Stimulated activated memory B cell treated with anti-CD40 and anti-IgM and Interleukin-4, amounts not matched to agents 10 μg/mL and 1 μg/mL and 100 μg/mL, for 72 hours (primary cell): ENCODE data around the gene AP5Z1.

ENCODE experiments used
- ATAC-seq: fragments of 150-1000 bp; cut with Tn5 transposase; 2 replicates; pipeline ENCODE4 v1.10.0; 2021
- H3K27ac Mint-ChIP-seq: one replicate; pipeline ENCODE4 v1.8.0; 2022; ENCODE audit warnings: mild to moderate bottlenecking, mixed read lengths
- H3K27me3 Mint-ChIP-seq: one replicate; pipeline ENCODE4 v1.8.0; 2022; ENCODE audit warnings: mixed read lengths
- H3K36me3 Mint-ChIP-seq: one replicate; pipeline ENCODE4 v1.8.0; 2022; ENCODE audit warnings: mixed read lengths
- H3K4me1 Mint-ChIP-seq: one replicate; pipeline ENCODE4 v1.8.0; 2022; ENCODE audit warnings: mixed read lengths
- H3K4me3 Mint-ChIP-seq: one replicate; pipeline ENCODE4 v1.8.0; 2022; ENCODE audit warnings: mild to moderate bottlenecking, moderate library complexity, mixed read lengths
- H3K9me3 Mint-ChIP-seq: one replicate; pipeline ENCODE4 v1.8.0; 2022; ENCODE audit warnings: mixed read lengths

Gene AP5Z1

DNA sequence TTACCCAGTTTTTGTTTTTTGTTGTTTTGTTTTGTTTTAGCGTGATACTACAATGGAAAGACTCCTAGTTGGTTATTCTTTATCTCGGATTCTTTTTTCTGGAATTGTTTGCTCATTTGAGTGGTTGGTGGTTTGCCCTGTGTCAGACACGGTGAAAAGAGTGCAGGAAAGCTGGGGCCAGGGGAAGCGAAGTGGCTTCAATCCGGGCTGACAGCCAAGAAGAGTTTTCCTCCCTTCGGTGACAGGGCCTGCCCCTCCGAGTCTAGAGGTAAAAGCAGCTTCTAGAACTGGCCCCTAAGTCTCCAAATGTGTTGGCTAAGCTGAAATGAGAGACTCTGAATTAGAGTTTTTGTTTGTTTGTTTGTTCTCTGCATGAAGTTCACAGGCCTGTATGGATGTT, 5.7 kb upstream of the AP5Z1 start:
- peaks cover 3% of the 10 kb centered on the region for H3K36me3 Mint-ChIP-seq

DNA sequence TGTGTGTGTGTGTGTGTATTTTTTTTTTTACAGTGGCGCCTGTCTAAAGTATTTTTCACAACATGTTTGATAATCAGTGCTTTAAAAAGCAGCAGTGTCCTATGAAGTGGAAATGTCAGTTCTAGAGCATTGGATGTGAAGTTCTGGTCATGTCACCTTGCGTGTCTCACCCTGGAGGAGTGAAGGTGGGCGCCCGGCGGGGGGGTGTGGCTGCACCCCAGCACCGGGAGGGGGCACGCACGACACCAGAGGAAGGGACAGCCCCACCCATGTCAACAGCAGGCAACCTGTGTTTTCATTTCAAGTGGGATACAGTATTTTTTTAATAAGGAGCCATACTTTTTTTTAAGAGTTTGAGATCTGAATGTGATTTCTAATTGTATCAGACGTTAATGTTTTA, 4.5 kb upstream of the AP5Z1 start:
- no peak for ATAC-seq
- Mint-ChIP-seq H3K27me3 (no peaks in the 10 kb centered on the region), H3K4me3 (no peak overlapping the region), H3K9me3 (no peaks in the 10 kb centered on the region), H3K27ac (peak overlapping the region; percentile 10), H3K4me1 (peaks cover 19% of the 10 kb centered on the region), H3K36me3 (no peaks in the 10 kb centered on the region)

More for the DNA sequence above, 5.7 kb upstream of the AP5Z1 start:
- H3K9me3 Mint-ChIP-seq, result no peaks in the 10 kb centered on the region
- ATAC-seq, result no peak
- H3K27ac Mint-ChIP-seq, result no peak overlapping the region
- peaks cover 14% of the 10 kb centered on the region for H3K4me1 Mint-ChIP-seq
- no peaks in the 10 kb centered on the region for H3K27me3 Mint-ChIP-seq
- no peak overlapping the region for H3K4me3 Mint-ChIP-seq

DNA sequence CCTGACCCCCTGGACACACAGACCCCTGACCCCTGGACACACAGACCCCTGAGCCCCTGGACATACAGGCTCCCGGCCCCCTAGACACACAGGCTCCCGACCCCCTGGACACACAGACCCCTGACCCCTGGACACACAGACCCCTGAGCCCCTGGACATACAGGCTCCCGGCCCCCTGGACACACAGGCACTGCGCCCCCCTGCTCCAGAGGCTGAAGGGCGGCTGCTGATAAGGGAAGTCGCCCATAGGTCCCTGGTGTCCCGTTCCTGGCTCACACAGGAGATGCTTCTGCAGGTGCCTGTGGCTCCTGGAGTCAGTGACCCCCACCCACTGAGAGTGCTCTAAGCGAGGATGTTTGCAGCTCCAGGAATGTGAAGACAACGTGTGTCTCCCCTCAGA, 3.7 kb upstream of the AP5Z1 start:
- Mint-ChIP-seq H3K27me3 (no peaks in the 10 kb centered on the region), H3K36me3 (no peaks in the 10 kb centered on the region), H3K4me3 (no peak overlapping the region), H3K4me1 (peaks cover 27% of the 10 kb centered on the region), H3K27ac (no peak overlapping the region), H3K9me3 (no peaks in the 10 kb centered on the region)
- no peak for ATAC-seq

DNA sequence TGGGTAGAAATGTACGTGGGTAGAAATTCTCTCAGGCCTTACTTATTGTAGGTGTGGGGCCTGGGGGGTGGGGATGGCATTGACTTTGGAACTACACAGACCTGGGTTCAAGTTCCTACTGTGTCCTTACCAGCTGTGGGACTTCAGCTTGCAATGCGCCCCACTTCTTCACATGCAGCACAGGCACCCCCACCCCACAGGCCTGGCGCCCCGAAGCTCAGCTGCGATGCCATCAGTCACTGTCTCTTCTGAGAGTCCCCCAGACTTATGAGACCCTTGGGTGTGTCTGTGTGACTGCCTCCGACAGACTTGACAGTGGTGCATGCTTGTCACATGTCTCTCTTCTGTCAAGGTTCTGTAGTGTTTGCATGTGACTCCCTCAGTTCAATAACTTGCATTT, 3.1 kb upstream of the AP5Z1 start:
- Mint-ChIP-seq H3K27me3 (no peaks in the 10 kb centered on the region), H3K36me3 (no peaks in the 10 kb centered on the region), H3K4me1 (peaks cover 31% of the 10 kb centered on the region), H3K9me3 (no peaks in the 10 kb centered on the region), H3K27ac (no peak overlapping the region), H3K4me3 (no peak overlapping the region)
- ATAC-seq, result no peak

DNA sequence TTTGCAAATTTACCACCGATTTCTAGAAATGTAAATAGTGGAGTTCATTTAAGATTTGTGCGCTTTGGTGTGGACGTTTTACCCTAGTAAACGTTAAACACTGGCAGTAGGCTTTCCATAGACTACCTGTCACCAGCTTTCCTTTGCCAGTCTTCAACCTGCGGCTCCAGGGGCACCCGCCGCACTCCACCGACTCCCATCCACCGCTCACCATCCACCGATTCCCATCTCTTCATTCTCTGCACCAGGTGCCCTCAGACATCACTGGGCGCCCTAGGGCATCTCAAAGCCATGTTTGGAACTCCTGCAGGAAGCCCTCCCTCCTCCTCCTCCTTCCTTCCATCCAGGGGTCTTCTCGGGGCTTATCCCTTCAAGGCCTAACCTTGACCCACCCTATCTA, 1.4 kb upstream of the AP5Z1 start:
- Mint-ChIP-seq H3K27ac (peak overlapping the region; percentile 95), H3K4me1 (peaks cover 43% of the 10 kb centered on the region), H3K27me3 (no peaks in the 10 kb centered on the region), H3K36me3 (peaks cover 8% of the 10 kb centered on the region), H3K9me3 (no peaks in the 10 kb centered on the region), H3K4me3 (peak overlapping the region; percentile 97)
- no peak for ATAC-seq

DNA sequence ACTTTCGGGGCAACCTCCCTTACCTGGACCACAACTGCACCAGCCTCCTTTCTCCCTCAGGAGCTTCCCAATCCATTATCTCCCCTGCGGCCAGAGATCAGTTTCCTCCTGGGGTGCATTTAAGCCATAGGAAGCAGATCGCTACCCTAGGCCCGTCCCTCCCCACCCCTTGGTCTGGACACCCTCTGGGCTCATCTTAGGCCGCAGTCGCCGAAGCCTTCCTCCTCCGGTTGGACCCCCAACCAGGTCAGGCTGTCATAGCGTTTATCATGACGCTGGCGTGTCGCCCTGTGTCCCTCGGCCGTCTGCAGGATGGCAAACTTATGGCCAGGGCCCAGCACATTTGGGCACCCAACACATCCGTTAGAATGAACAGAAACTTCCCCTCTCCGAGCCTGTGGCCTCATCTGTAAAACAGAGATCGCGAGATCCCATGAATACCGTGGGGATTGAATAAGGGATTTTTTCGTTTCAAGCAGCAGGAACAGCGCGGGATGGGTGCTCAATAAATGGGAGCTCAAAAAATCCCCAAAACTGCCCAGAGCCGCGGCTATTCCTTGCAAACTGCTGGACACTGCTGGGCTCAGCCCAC, 669 bp upstream of the AP5Z1 start:
- H3K36me3 Mint-ChIP-seq, result peaks cover 8% of the 10 kb centered on the region

DNA sequence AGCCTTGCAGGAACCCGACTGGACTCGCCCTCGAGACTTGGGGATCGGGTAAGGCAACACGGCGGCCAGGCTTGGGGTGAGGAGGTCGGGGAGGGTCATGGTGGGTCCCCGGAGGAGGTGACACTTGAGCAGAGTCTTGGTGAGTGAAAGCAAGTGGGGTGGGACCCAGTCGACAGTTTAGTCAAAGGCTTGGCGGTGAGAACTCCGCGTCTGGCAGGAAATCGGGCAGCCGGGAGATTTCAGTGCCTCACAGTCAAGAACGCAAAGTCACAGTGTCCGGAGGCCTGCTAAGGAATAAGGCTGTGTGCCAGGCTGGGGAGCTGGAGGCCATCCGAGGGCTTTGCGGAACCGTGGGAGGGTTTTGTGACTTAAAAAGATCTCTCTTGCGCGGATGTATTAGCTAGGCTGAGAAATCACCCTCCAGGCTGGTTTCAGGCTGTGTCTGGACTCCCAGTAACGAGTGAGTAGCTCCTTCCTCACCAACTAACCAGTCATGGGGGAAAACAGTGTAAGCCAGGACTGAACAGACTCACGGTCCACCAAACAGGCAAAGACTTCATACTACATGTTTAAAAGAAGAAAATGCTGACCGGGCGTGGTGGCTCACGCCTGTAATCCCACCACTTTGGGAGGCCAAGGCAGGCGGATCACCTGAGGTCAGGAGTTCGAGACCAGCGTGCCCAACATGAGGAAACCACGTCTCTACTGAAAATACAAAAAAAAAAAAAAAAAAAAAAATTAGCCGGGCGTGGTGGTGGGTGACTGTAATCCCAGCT, 613 bp downstream of the AP5Z1 start:
- peaks cover 43% of the 10 kb centered on the region for H3K4me1 Mint-ChIP-seq
- peaks cover 11% of the 10 kb centered on the region for H3K36me3 Mint-ChIP-seq
- H3K9me3 Mint-ChIP-seq, result no peaks in the 10 kb centered on the region
- peak overlapping the region; percentile 95 for H3K27ac Mint-ChIP-seq
- peak overlapping the region; percentile 97 for H3K4me3 Mint-ChIP-seq
- H3K27me3 Mint-ChIP-seq, result no peaks in the 10 kb centered on the region
- ATAC-seq, result no peak

More for the DNA sequence above, 669 bp upstream of the AP5Z1 start:
- Mint-ChIP-seq H3K9me3 (no peaks in the 10 kb centered on the region), H3K4me1 (peaks cover 43% of the 10 kb centered on the region), H3K4me3 (peak overlapping the region; percentile 97), H3K27ac (peak overlapping the region; percentile 95), H3K27me3 (no peaks in the 10 kb centered on the region)
- ATAC-seq, result peak; percentile 46

DNA sequence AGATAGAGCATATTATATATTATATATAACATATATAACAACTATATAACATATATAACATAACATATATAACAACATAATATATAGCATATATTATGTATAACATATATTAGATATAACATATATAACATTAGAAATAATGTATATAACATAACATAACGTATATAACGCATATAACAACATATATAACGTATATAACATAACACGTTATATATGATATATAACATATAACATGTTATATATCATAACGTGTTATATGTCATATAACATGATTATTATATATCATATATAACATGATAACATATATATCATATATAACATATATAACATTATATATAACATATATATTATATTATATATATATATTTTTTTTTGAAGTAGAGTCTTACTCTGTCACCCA, 3.7 kb downstream of the AP5Z1 start:
- ATAC-seq, result no peak
- Mint-ChIP-seq H3K4me1 (peaks cover 35% of the 10 kb centered on the region), H3K27me3 (no peaks in the 10 kb centered on the region), H3K36me3 (peaks cover 20% of the 10 kb centered on the region), H3K4me3 (no peak overlapping the region), H3K9me3 (no peaks in the 10 kb centered on the region), H3K27ac (no peak overlapping the region)

DNA sequence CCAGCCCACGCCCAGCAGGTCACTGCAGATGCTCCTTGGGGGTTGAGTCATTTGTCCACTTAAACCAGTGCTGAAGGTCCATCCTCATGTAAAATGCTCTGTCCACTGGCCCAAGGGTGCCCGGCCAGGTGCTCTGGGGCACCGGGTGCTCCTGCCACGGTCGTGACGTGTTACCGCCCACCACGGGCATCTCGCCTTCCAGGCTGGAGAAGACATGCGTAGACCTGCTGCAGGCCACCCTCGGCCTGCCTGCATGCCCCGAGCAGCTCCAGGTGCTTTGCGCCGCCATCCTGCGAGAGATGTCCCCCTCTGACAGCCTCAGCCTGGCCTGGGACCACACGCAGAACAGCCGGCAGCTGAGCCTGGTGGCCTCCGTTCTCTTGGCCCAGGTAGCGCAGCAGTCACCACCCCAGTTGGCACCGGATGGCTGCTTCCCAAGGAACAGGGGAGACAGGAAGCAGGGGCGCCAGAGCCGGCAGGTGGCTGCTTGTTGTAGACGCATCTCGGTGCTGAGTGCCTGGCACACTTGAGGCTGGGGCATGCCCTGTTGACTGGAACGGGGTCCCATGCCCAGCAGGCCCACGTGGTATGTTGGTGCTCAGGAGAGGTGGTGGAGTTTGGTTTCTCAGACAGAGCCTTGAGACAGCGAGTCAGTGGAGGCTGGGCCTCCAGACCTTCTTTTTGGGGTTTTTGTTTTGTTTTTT, 6.1 kb downstream of the AP5Z1 start:
- H3K36me3 Mint-ChIP-seq, result peaks cover 25% of the 10 kb centered on the region
- no peaks in the 10 kb centered on the region for H3K9me3 Mint-ChIP-seq
- H3K4me3 Mint-ChIP-seq, result no peak overlapping the region
- no peak for ATAC-seq
- H3K4me1 Mint-ChIP-seq, result peaks cover 18% of the 10 kb centered on the region
- H3K27me3 Mint-ChIP-seq, result no peaks in the 10 kb centered on the region
- H3K27ac Mint-ChIP-seq, result no peak overlapping the region

DNA sequence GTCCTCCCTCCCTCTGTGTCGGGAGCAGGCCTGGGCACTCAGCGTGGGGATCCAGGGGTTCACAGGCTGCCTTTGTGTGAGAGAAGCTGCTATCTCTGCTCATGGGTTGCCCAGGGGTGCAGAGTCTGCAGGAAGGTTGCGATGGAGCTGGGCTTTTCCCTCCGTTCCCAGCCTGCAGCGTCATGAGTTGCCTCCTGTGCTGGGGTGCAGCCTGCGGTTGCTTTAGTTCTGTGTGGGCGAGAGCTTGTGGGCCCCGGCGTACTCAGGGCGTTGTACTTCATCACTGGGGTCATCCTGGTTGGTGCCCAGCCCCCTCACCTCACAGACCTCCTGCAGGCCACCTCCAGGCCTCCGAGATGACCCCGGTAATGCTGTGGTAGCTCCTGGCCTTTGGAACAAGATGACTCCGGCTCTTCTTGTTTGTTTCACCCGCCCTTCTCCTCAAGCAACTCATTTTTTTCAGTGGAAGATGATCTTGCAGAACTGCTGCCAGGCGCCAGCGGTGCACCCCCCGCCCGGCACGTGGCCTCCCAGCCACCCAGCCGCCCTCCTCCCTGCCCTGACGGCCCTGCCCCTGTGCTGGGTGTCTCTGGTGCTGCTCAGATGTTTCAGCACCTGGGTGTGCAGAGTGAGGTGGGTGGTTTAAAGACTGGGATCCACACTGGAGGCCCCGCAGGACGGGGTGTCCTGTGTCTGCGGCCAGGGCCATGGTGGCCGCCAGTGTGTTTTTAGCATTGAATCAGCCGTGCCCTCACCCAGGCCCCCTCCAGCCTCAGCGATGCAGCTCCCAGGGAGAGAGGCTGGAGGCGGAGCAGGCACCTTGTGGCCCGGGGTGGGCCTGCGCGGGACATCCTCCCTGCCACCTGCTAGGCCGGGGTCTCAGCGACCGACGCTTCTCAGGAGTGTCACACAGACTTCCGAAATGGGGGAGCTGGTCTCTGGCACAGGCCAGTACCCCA, 7.2 kb downstream of the AP5Z1 start:
- peaks cover 9% of the 10 kb centered on the region for H3K4me1 Mint-ChIP-seq
- H3K9me3 Mint-ChIP-seq, result no peaks in the 10 kb centered on the region
- ATAC-seq, result no peak
- peaks cover 29% of the 10 kb centered on the region for H3K36me3 Mint-ChIP-seq
- no peak overlapping the region for H3K27ac Mint-ChIP-seq
- no peaks in the 10 kb centered on the region for H3K27me3 Mint-ChIP-seq
- H3K4me3 Mint-ChIP-seq, result no peak overlapping the region

DNA sequence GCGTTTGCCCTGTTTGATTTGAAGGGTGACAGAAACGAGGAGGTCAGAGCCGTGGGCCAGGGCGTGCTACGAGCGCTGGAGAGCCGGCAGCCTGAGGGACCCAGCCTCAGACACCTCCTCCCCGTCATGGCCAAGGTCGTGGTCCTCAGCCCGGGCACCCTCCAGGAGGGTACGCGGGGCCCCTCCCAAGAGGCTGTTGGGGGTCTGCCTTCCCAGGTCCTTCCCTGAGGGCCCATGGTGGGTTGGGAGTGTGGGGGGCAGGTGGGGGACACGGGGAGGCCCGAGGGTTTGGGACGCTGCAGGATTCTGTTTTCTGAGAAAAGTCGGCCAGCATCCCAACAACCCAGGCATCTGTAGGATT, 7.8 kb downstream of the AP5Z1 start:
- no peak overlapping the region for H3K27ac Mint-ChIP-seq
- H3K27me3 Mint-ChIP-seq, result no peaks in the 10 kb centered on the region
- H3K4me1 Mint-ChIP-seq, result peaks cover 3% of the 10 kb centered on the region
- no peak overlapping the region for H3K4me3 Mint-ChIP-seq
- ATAC-seq, result no peak
- peaks cover 30% of the 10 kb centered on the region for H3K36me3 Mint-ChIP-seq
- H3K9me3 Mint-ChIP-seq, result no peaks in the 10 kb centered on the region

DNA sequence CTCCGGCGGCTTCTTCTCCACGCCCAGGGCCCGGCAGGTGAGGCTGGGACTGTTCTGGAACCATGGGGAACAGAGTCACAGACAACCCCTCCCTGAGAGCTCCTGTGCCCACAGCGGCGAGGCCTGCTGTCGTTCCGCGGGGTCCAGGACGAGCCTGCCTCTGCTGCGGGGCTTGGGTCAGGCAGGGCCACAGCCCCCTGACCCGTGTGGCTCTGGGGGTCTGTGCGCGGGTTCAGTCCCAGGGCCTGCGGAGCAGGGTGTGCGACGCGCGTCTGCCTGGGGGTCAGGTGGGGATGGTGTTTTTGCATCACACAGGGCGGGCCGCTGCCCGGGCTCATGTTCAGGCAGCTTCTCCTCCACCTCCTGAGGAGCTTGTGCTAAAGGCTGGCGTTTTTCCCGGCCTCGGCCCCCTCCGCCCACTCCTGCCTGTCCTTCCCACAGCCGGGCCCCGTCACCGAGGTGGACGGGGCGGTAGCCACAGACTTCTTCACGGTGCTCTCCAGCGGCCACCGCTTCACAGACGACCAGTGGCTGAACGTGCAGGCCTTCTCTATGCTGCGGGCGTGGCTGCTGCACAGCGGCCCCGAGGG, 8.4 kb downstream of the AP5Z1 start:
- no peak for ATAC-seq
- H3K9me3 Mint-ChIP-seq, result no peaks in the 10 kb centered on the region
- H3K27ac Mint-ChIP-seq, result no peak overlapping the region
- no peaks in the 10 kb centered on the region for H3K4me1 Mint-ChIP-seq
- no peaks in the 10 kb centered on the region for H3K27me3 Mint-ChIP-seq
- H3K36me3 Mint-ChIP-seq, result peaks cover 33% of the 10 kb centered on the region
- no peak overlapping the region for H3K4me3 Mint-ChIP-seq

DNA sequence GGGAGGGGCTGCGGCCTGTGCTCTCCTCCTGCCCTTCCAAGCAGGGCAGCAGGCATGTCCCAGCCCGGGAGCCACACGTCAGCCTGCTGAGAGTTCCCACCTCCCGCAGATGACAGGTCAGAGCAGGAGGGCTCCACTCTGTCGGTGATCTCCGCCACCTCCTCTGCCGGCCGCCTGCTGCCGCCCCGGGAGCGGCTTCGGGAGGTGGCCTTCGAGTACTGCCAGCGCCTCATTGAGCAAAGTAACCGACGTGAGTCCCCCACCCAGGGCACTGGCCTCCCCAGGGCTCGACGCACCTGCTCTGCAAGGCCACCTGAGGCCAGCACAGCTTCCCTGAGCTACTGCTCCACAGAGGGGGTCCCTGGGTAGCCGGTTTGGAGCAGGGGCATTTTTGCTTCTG, 9.4 kb downstream of the AP5Z1 start:
- H3K36me3 Mint-ChIP-seq, result peaks cover 40% of the 10 kb centered on the region
- no peak for ATAC-seq
- H3K4me3 Mint-ChIP-seq, result no peak overlapping the region
- H3K27ac Mint-ChIP-seq, result no peak overlapping the region
- H3K9me3 Mint-ChIP-seq, result no peaks in the 10 kb centered on the region
- H3K4me1 Mint-ChIP-seq, result no peaks in the 10 kb centered on the region
- no peaks in the 10 kb centered on the region for H3K27me3 Mint-ChIP-seq

DNA sequence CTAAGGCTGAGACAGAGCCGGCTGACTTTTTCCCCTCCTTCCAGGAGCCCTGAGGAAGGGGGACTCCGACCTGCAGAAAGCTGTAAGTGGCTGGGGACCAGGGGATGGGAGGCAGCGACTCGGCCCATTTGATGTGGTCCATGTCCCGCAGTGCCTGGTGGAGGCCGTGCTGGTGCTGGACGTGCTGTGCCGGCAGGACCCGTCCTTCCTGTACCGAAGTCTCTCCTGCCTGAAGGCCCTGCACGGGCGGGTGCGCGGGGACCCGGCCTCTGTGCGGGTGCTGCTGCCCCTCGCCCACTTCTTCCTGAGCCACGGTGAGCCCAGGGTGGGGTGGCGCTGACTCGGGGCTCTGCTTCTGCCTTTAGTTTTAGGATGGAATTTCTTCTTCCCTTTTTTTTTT, 9.9 kb downstream of the AP5Z1 start:
- H3K27ac Mint-ChIP-seq, result no peak overlapping the region
- H3K4me1 Mint-ChIP-seq, result no peaks in the 10 kb centered on the region
- no peaks in the 10 kb centered on the region for H3K27me3 Mint-ChIP-seq
- H3K9me3 Mint-ChIP-seq, result no peaks in the 10 kb centered on the region
- ATAC-seq, result no peak
- H3K36me3 Mint-ChIP-seq, result peaks cover 46% of the 10 kb centered on the region
- H3K4me3 Mint-ChIP-seq, result no peak overlapping the region

DNA sequence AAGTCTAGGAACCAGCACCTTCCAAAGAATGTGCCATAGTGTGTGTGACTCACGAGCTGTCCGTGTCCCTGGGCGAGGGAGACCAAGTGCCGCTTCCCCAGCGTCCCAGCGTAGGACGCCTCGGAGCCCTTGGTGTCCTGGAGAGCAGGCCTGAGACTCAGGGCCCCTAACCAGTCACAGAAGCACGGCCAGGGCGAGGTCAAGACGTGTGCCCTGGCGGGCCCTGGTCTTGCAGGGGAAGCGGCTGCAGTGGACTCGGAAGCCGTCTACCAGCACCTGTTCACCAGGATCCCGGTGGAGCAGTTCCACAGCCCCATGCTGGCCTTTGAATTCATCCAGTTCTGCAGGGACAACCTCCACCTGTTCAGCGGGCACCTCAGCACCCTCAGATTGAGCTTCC, 10.6 kb downstream of the AP5Z1 start:
- Mint-ChIP-seq H3K27ac (no peak overlapping the region), H3K4me3 (no peak overlapping the region), H3K9me3 (no peaks in the 10 kb centered on the region), H3K4me1 (no peaks in the 10 kb centered on the region), H3K27me3 (no peaks in the 10 kb centered on the region), H3K36me3 (peaks cover 49% of the 10 kb centered on the region)
- no peak for ATAC-seq
